Measurements from ENCODE around the gene PTPRCAP. TPM values are rescaled to one million over a fixed set of nuclear protein-coding genes. Genes with fewer than 3 reads are reported as not detected.
A peak's percentile ranks its signal among the peaks of the same experiment; 100 is the strongest.

Gene PTPRCAP
- total and polyA plus RNA-seq, 4 donors = 8.8 to 19.0 (median 12.3) TPM

DNA sequence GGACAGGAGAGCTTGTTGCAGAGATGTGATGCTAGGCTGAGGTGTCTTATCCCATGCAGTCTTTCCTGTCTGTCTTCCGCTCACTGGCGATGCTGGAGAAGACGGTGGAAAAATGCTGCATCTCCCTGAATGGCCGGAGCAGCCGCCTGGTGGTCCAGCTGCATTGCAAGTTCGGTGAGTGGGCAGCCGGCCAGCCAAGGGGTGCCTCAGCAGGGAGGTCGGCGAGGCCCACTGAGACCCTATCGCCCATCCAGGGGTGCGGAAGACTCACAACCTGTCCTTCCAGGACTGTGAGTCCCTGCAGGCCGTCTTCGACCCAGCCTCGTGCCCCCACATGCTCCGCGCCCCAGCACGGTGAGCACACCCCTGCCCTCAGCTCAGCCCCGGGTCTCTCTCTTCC lies 44.0 kb downstream of the PTPRCAP start:
- H3K9ac ChIP-seq (ENCODE audit: insufficient read depth in 1 of 2, low read length in 2 of 2) = no peak overlapping the region
- H3K9me3 ChIP-seq (ENCODE audit: control insufficient read depth in 4 of 4, insufficient read depth in 3 of 4, low read length in 3 of 4) = no peaks in the 10 kb centered on the region
- WGBS, 2 donors = 93 to 94% methylated on average over 18 of the region's 18 CpGs
- H3K27me3 ChIP-seq (ENCODE audit: control insufficient read depth in 3 of 3, insufficient read depth in 3 of 3, low read length in 2 of 3) = no peaks in the 10 kb centered on the region
- H3K4me1 ChIP-seq (ENCODE audit: control insufficient read depth in 5 of 5, insufficient read depth in 5 of 5, low read length in 5 of 5) = peaks cover 0 to 20% (median 7%) of the 10 kb centered on the region in 5 donors
- no peak overlapping the region for H3K4me3 ChIP-seq
- ATAC-seq (ENCODE audit: insufficient read depth, low FRiP score) (no peak), DNase-seq (no peak)
- H3K36me3 ChIP-seq (ENCODE audit: control insufficient read depth in 4 of 4, insufficient read depth in 4 of 4, low read length in 4 of 4) = peaks cover 0 to 29% (median 11%) of the 10 kb centered on the region in 4 donors
- H3K27ac ChIP-seq (ENCODE audit: low read depth in 1 of 2, low read length in 1 of 2) = no peak overlapping the region
- TF ChIP-seq, protein P1, sequence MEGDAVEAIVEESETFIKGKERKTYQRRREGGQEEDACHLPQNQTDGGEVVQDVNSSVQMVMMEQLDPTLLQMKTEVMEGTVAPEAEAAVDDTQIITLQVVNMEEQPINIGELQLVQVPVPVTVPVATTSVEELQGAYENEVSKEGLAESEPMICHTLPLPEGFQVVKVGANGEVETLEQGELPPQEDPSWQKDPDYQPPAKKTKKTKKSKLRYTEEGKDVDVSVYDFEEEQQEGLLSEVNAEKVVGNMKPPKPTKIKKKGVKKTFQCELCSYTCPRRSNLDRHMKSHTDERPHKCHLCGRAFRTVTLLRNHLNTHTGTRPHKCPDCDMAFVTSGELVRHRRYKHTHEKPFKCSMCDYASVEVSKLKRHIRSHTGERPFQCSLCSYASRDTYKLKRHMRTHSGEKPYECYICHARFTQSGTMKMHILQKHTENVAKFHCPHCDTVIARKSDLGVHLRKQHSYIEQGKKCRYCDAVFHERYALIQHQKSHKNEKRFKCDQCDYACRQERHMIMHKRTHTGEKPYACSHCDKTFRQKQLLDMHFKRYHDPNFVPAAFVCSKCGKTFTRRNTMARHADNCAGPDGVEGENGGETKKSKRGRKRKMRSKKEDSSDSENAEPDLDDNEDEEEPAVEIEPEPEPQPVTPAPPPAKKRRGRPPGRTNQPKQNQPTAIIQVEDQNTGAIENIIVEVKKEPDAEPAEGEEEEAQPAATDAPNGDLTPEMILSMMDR (IDR thresholded peaks at IDR 0.05; ENCODE audit: control extremely low read depth, extremely low read depth) = no peak

DNA sequence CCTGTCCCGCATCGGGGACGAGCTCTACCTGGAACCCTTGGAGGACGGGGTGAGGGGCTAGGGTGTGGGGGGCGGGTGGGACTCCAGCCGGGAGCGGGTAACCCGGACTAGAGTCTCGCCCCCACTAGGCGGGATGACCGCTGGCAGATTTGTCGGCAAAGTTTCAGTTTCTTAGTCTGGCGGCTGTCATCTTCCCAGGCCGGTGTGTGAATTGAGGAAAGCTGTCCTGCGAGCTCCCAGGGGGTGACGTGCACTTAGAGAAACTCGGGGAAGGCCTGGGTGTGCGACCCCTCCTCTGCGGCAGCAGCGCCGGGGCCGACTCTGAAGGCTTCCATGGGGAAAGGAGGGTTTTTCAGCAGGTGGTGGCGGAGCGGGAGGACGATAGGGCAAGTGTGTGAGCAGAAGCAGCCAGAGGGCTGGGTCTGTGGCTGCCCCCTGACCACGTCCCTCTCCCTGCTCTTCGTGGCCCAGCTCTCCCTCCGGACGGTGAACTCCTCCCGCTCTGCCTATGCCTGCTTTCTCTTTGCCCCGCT lies 45.2 kb downstream of the PTPRCAP start:
- ATAC-seq (ENCODE audit: insufficient read depth, low FRiP score) = no peak
- peaks cover 0 to 14% (median 7%) of the 10 kb centered on the region in 5 donors for H3K4me1 ChIP-seq (ENCODE audit: control insufficient read depth in 5 of 5, insufficient read depth in 5 of 5, low read length in 5 of 5)

DNA sequence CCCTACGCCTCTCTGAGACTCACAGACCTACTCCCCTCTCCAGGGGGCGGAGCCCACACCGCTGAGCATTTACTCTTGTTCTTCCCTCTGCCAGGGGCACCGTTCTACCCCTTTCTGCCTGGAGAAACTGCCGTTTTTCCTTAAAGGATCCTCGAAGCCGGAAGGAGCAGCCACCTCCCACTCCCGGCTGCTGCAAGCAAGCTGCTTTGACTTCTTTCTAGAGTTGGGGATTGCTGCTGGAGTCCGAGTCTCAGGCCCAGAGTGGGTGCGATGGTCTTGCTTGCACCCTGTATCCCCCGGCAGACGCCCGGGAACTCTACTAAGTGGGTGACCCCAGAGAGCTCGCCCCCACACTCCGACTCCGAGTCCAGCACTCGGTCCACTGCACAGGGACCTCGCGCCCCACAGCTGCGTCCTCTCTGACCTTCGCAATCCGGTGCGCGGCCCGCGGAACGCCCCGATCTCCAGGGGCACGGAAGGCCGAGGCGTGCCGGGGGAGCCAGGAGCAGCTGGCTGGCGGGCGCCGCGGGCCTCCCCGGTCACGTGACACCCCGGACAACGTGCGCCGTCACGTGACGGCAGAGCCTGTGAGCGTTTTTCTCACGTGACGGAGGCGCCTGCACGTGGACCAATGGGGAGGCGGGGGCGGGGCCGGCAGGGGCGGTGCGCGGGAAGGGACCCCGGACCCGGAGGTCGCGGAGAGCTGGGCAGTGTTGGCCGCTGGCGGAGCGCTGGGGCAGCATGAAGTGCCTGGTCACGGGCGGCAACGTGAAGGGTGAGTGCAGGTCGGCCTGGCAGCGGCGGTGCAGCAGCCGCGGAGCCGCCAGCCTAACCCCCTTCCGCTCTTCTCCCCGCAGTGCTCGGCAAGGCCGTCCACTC lies 45.9 kb downstream of the PTPRCAP start, which contains the start of gene RAD9A:
Gene RAD9A (plus strand): TSS at position 683 of the 879 bp plus-strand sequence. CDS start 59 bp downstream, at position 742.
- peaks cover 0 to 6% (median 0%) of the 10 kb centered on the region in 3 donors for H3K27me3 ChIP-seq (ENCODE audit: control insufficient read depth in 3 of 3, insufficient read depth in 3 of 3, low read length in 2 of 3)
- ATAC-seq (ENCODE audit: insufficient read depth, low FRiP score) = peak; percentile 76
- no peaks in the 10 kb centered on the region for H3K9me3 ChIP-seq (ENCODE audit: control insufficient read depth in 4 of 4, insufficient read depth in 3 of 4, low read length in 3 of 4)
- H3K36me3 ChIP-seq (ENCODE audit: control insufficient read depth in 4 of 4, insufficient read depth in 4 of 4, low read length in 4 of 4) = peaks cover 0 to 17% (median 3%) of the 10 kb centered on the region in 4 donors
- H3K27ac ChIP-seq (ENCODE audit: low read depth in 1 of 2, low read length in 1 of 2) = peak within 1 kb of the TSS; percentile 86 to 92
- H3K4me3 ChIP-seq = peak within 1 kb of the TSS; percentile 84
- TF ChIP-seq, protein P1 (IDR thresholded peaks at IDR 0.05; ENCODE audit: control extremely low read depth, extremely low read depth) = no peak
- WGBS, 2 donors = 0 to 1% methylated on average over 66 to 75 of the region's 75 CpGs
- H3K4me1 ChIP-seq (ENCODE audit: control insufficient read depth in 5 of 5, insufficient read depth in 5 of 5, low read length in 5 of 5) = peaks cover 0 to 14% (median 7%) of the 10 kb centered on the region in 5 donors
- H3K9ac ChIP-seq (ENCODE audit: insufficient read depth in 1 of 2, low read length in 2 of 2) = peak within 1 kb of the TSS; percentile 34 to 39
- DNase-seq = peak; percentile 94 to 97 (median 96)

More for the DNA sequence above, 45.2 kb downstream of the PTPRCAP start:
- 8 to 10% methylated on average over 28 to 31 of the region's 31 CpGs for WGBS, 2 donors
- Histone ChIP-seq H3K27ac (ENCODE audit: low read depth in 1 of 2, low read length in 1 of 2) (peak overlapping the region; percentile 47 to 78), H3K27me3 (ENCODE audit: control insufficient read depth in 3 of 3, insufficient read depth in 3 of 3, low read length in 2 of 3) (peaks cover 0 to under 1% (median 0%) of the 10 kb centered on the region in 3 donors), H3K9ac (ENCODE audit: insufficient read depth in 1 of 2, low read length in 2 of 2) (no peak overlapping the region), H3K4me3 (peak overlapping the region; percentile 84), H3K9me3 (ENCODE audit: control insufficient read depth in 4 of 4, insufficient read depth in 3 of 4, low read length in 3 of 4) (no peaks in the 10 kb centered on the region), H3K36me3 (ENCODE audit: control insufficient read depth in 4 of 4, insufficient read depth in 4 of 4, low read length in 4 of 4) (peaks cover 0 to 18% (median 3%) of the 10 kb centered on the region in 4 donors)
- DNase-seq = no peak
- TF ChIP-seq, protein P1 (IDR thresholded peaks at IDR 0.05; ENCODE audit: control extremely low read depth, extremely low read depth) = no peak
